GM21526 (cell line): ENCODE measurements around the gene SF3A1.
A peak's percentile ranks its signal among the peaks of the same experiment; 100 is the strongest.

Experiments
- ATAC-seq: cut with Tn5 transposase; IDR thresholded peaks from one replicate; pipeline ENCODE4 v1.9.1; 2021; ENCODE audit warnings: moderate library complexity; ENCODE audit not compliant: unreplicated experiment, low FRiP score

The SF3A1 gene

GRCh38 chr22:30386960-30387827 is 30.5 kb upstream of the SF3A1 start, which contains the start of gene RNF215:
Gene RNF215 (minus strand): TSS chr22:30387411. CDS start chr22:30387313, 98 bp downstream.
- ATAC-seq, result peak; percentile 49

GRCh38 chr22:30386608-30386959 is 29.9 kb upstream of the SF3A1 start:
- ATAC-seq, result no peak

- no peak for ATAC-seq
Measured at GRCh38 chr22:30385942-30386341, 29.2 kb upstream of the SF3A1 start.

GRCh38 chr22:30383061-30383460 is 26.4 kb upstream of the SF3A1 start:
- no peak for ATAC-seq

GRCh38 chr22:30382340-30382739 is 25.6 kb upstream of the SF3A1 start:
- no peak for ATAC-seq

- no peak for ATAC-seq
Measured at GRCh38 chr22:30381264-30381663, 24.6 kb upstream of the SF3A1 start.

GRCh38 chr22:30380011-30380410 is 23.3 kb upstream of the SF3A1 start:
- ATAC-seq, result no peak

GRCh38 chr22:30375312-30375849 is 18.7 kb upstream of the SF3A1 start:
- ATAC-seq, result no peak

- ATAC-seq, result no peak
Measured at GRCh38 chr22:30373331-30374325, 16.9 kb upstream of the SF3A1 start.

- ATAC-seq, result no peak
Measured at GRCh38 chr22:30372915-30373314, 16.2 kb upstream of the SF3A1 start.

- ATAC-seq, result no peak
Measured at GRCh38 chr22:30371981-30372380, 15.3 kb upstream of the SF3A1 start.

GRCh38 chr22:30371321-30371720 is 14.6 kb upstream of the SF3A1 start:
- no peak for ATAC-seq

GRCh38 chr22:30370641-30371230 is 14.0 kb upstream of the SF3A1 start:
- no peak for ATAC-seq

GRCh38 chr22:30368420-30368819 is 11.7 kb upstream of the SF3A1 start:
- ATAC-seq, result no peak

GRCh38 chr22:30365891-30366290 is 9.2 kb upstream of the SF3A1 start:
- ATAC-seq, result no peak

GRCh38 chr22:30362651-30363281 is 6.1 kb upstream of the SF3A1 start:
- no peak for ATAC-seq

- no peak for ATAC-seq
Measured at GRCh38 chr22:30361916-30362650, 5.4 kb upstream of the SF3A1 start.

- no peak for ATAC-seq
Measured at GRCh38 chr22:30358541-30358940, 1.8 kb upstream of the SF3A1 start.

GRCh38 chr22:30357650-30358215 is 1.0 kb upstream of the SF3A1 start:
- ATAC-seq, result no peak
